NCI-H2107 (cell line): ENCODE results near the gene NNT.
"Not testable (repeated sequence)": the region's sequence is repeated elsewhere in the genome, so short reads cannot be mapped to it uniquely, and the experiment has no call there.

Source experiments
- DNase-seq: peaks from one replicate; lab custom pipeline; 2025; lab: John Stamatoyannopoulos, UW

Gene NNT

DNA sequence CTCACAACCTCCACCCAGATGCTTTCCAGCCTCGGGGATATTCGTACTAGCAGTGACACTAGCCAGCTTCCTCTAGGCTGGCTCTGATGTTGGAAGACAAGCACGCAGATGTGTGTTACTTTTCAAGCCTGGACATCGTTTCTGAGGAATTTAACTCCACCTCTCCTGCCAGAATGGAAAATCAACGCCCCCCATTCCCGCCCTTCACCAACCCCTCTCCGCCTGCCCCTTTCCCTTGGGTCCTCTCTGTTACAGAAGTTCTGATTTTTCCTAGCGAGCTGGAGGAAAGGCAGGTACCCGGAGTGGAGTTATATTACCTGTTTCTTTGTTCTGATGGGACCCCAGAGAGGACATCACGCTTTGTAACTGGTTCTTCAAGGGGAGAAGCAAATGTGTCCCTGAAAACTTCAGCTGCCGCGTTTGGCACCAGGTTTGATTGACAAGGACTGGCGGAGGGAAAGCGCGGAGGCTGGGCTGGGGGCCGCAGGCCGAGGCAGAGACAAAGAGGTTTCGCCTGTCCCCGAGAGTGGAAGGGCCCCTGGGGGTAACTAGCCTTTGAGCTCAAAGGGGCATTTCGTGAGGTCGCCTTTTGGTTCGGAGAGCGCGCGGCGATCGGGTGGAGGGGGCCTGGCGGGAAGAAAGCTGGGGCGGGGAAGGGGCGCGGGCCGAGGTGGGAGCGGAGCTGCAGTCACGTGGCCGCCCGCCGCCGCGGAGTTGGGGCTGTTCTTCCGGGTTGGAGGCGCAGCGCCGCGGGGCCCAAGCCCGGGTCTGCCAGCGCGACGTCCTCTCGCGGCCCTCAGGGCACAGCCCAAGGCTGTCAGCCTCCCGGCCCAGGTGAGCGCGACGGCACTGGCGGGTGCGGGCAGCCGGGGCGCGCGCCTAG lies at the start of gene NNT:
TSS of gene NNT (plus strand) at position 720 of the 883 bp plus-strand sequence. CDS start 6,016 bp downstream, outside the sequence.
- peak; percentile 76 for DNase-seq

DNA sequence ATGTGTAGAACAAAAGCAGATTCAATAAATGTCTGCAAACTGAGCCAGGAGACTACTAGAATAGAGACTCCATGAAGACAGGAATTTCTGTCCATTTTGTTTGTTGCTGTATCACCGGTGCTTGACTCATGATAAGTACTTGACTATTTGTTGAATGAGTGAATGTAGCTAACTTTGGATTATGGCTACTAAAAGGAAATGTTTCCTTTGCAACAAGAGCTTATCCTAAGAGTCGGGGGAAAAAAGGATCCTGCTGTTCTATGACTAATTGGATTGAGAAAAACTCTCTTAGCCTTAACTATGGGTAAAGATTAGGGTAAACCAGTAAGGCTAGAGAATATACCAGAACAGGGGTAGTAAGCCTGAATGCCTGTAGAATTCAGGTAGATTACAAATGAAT lies 49.6 kb upstream of the NNT start:
- DNase-seq, result no peak

DNA sequence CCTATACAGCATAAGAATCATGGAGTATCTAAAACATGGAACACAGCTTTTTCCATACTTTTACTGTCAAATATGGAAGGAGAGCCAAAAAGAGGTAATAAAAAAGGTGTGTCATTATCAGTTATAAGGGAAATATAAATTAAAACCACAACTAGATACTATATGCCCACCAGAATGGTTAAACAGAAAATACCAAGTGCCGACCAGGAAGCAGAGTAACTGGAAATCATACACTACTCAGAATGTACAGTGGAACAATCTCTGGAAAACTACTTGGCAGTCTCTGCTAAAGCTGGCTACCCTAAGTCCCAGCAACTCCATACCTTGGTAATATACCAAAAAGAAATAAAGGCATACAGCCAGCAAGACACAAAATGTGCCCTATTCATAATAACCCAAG lies 48.5 kb upstream of the NNT start:
- no peak for DNase-seq

DNA sequence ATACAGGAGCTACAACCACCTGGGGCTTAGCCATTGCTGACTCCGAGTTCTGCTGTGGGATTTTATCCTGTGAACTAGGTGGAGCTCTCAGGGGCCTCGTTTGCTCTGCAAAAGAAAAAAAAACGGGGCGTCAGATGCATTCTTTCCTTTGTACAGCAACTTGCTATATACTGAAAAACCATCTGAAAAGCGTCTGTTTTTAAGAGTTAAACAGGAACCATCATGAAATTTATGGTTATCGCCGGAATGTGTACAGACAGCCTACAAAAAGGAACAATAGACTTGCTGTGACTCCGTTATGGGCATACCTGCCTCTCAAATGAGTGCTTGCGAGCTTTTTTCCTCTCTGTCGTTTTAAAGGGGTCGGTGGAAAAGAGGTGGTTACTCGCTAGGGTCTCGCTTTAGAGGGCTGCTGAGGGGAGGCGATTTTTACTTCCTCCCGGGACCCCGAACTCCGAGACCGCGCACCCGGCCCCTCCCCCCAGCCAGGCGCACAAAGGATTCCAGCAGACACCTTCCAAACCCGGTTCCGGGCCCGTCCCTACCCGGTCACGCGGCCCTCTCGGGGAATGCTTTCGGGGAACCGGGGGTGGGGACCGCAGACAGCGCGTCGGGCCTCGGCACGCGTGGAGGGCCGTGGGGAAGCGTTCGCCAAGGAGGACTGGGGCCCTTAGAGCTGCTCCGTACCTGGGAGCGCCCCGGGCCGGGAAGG lies 46.9 kb upstream of the NNT start:
- DNase-seq, result peak; percentile 28

DNA sequence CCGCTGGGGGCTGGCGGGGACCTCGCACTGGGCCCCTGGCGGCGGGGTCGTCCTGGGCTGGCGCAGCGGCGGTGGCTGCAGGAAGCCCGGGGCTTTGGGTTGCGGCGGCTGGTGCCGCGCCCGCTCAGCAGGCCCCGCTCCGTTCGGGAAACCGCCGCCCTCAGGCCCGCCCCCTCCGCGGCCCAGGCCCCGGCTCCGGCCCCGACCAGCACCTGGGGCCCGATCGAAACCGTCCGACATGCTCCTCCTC lies 46.4 kb upstream of the NNT start:
- DNase-seq, result not testable (repeated sequence)

DNA sequence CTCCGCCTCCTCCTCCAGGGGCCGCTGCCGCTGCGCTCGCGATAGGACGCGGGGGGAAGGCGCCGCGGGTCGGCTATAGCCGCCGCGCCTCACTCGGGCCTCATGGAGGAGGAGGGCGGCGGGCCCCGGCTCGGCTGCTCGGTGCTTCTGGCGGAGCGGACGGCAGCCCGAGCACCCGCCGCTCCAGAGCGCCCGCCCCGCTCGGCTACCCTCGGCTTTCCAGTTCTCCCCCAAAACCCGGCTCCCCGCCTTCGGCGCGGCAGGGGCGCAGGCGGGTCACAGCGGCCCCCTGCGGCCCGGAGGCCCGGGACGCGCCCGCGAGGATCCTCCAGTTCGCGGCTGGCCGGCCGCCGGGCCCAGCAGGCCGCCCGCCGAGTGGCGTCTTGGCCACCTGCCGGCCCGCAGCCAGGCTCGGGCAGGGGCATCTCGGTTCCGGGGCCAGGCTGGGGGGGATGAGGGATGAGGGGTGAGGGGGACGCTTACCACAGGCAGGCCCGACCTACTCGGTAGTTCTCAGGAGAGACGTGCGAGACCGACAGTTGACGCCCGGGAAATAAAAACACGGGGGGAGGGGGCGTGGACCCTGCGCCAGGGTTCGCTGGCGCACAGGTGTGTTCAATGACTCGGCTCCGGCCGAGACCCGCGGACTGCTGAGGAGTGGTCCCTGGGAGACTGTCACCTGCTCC lies 46.0 kb upstream of the NNT start, which contains the start of gene PAIP1:
TSS of gene PAIP1 (minus strand) at position 221 of the 686 bp plus-strand sequence. CDS start 231 bp downstream, outside the sequence.
- peak; percentile 80 for DNase-seq

DNA sequence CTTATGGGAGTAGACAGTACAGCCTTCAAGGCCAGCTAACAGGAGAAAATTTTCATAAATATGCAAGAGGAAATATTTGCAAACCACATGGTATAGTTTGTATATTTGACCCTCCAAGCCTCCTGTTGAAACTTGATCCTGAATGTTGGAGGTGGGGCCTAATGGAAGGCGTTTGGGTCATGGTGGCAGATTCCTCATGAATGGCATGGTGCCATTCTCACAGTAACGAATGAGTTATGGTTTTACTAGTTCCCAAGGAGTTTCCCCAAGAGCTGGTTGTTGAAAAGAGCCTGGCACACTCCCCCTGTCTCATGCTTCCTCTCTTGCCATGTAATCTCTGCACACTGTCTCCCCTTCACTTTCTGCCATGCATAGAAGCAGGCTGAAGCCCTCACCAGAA lies 42.9 kb upstream of the NNT start:
- DNase-seq, result no peak

DNA sequence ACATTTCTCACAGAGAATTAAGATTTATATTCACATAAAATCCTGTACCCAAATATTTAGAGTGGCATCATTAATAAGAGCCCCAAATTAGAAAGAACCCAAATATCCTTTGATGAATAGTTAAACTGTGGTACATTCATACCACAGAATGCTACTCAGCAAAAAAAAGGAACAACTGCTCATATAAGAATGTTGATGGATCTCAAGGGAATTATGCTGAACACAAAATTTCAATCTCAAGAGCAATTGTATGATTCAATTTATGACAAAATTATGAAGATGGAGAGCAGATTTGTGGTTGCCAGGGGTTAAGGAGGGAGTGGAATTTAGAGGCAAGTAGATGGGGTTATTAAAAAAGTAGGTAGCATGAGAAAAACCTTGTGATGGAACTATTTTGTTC lies 41.6 kb upstream of the NNT start:
- DNase-seq, result no peak

DNA sequence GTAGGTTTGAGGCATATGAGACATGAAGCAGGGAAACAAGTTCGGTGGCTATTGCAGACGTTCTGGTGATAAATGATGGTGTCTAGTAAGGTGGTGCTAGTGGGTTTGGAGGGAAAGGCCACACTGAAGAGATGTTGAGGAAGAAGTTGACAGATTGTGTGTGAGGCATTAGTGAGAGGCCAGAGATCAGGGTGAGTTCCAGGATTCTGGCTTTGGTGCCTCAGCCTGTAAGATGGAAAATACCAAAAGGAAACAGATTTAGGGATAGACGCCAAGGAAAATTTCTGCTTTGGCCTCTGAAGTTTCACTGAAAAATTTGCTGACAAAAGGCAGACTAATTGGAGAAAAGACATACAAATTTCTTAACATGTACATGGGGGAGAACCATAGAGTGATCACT lies 39.7 kb upstream of the NNT start:
- DNase-seq, result no peak

DNA sequence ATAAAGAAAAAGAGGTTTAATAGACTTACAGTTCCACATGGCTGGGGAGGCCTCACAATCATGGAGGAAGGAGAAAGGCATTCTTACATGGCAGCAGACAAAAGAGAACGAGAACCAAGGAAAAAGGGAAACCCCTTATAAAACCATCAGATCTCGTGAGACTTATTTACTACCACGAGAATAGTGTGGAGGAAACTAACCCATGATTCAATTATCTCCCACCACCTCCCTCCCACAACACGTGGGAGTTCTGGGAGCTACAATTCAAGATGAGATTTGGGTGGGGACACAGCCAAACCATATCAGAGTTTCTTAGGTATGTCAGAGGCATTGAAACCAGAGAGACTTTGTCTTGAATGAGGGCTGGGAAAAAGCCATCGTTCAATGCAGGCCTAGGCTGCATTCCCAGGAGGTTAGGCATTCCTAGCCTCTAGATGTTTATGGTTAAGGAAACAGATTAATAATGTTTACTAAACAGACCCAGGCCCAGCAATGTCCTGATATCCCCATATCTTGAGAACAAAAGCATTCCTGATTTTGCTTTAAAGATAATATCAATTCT lies 38.6 kb upstream of the NNT start:
- no peak for DNase-seq

DNA sequence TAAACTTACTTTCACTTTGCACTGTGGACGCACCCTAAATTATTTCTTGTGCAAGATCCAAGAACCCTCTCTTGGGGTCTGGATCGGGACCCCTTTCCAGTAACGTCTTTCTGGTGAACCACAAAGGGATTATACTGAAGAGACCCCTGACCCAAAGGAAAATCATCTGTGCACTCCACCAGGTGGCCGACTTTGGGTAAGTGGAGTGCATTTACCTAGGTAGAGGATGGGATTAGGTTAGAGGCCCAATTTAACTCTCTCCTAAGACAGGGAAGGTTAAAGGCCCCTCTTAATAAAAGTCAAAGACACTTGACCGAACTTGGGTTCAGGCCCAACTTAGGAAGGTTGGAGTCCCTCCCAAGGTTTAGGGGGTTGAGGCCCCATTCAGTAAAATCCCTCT lies 37.9 kb upstream of the NNT start:
- no peak for DNase-seq

DNA sequence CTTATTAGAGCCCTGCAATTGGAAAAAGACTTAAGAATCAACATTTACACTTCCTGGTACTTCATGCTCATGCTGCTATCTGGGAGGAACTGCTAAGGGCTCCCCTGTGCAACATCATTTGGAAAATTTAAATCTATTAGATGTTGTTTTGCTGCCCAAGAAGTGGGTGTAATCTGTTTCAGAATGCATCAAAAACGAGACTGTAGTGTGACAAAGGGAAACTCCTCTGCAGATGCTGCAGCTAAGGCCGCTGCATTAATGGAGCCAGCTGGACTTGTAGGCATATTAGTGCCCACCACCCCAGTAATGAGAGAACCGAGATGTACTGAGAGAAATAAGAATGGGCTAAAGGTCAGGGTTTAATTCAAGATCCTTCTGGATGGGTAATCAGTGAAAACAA lies 35.0 kb upstream of the NNT start:
- DNase-seq, result no peak

DNA sequence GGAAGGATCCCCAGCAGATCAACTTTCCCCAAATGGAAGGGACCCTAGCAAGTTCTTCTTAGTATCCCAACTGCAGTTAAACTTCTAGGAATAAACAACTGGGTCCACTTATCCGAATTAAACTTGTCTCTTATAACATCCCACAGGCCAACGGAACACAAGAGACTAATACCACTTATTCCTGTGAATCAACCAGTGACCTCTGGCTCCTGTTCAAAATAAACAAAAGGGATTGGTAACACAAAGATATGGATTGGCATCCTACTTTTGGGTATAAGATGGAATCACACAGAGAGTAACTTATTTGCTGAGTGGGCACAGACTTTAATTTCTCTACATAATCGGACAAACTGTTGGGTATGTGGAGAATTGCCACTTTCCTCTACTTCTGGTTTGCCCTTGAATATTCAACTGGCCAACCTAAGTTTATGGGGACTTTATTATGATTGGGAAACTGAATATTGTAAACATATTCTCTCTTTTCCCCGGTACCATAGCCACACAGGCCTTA lies 33.7 kb upstream of the NNT start:
- DNase-seq, result no peak

DNA sequence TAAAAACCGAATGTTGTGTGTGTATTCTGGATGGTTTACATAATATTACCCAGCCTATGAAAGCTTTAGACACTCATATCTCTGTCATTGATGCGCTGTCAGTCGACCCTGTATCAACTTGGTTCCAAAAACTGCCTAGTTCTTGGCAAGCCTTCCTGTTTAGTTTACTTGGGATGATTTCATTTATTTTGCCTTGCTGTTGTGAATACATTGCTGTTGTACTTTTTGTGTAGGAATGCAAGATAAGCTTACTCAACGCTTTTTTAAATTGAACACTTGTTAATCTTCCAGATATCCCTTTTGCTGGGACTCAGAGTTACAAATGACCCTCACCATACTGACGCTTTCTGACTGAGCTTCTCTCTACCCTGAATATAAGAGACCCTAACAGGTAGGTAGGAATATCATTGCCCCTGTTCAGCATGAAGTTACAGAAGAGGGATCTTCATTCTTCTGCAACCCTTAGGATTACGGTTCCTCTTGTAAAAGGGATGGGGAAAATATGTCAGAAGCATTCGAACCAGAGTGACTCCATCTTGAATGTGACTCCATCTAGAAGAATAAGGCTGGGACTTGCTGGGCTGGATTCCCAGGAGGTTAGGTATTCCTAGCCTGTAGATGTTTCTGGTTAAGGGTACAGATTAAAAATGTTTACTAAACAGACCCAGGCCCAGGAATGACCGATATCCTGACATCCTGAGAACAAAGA lies 32.4 kb upstream of the NNT start:
- no peak for DNase-seq

DNA sequence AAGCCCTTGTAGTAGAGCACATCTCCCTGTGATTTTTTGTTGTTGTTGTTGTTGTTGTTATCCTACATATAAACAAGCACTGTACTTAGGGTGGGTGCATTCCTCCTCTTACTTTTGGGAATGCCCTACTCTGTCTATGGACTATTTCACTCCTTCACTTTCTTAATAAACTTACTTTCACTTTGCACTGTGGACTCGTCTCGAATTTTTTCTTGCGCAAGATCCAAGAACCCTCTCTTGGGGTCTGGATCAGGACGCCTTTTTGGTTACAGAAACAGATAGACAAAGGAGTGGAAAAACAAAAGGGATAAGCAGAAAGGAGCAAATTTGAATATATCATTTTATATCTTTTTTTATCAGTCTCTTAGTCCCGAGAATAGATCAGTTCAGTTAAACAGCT lies 31.7 kb upstream of the NNT start:
- DNase-seq, result no peak

DNA sequence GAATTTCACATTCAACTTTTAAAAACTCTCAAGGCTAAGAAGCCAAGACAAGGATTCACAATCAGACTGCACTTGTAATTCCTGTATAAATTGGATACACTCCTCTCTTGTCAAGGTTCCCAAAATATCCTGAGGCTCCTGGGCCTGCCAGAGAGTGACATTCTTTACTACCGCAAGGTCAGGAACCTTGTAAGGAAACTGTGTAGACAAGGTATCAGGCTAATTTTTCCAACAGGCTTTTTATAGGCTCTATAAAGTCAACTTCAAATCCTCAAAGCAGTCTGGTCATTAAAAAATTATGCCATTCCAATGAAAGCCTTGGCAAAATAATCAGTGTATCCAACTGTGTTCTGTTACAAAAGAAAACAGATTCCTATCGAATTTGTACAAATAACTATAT lies 30.6 kb upstream of the NNT start:
- DNase-seq, result no peak

DNA sequence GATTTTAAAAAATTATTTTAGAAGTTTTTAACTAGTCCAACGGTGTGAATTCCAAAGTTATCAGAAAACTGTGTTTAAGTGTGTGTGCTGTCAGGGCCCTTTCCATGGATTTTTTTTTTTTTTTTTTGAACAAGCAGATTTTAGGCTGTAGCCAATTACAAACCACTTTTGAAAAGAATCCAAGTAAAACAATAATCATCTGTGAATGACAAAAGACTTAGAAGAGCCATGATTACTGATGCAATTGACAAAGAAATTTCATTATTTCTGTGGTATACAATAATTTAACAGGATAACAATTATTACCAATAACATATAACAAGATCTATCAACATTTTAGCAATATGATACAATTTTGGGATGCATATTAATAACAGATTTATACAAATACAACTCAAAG lies 29.9 kb upstream of the NNT start:
- DNase-seq, result no peak

DNA sequence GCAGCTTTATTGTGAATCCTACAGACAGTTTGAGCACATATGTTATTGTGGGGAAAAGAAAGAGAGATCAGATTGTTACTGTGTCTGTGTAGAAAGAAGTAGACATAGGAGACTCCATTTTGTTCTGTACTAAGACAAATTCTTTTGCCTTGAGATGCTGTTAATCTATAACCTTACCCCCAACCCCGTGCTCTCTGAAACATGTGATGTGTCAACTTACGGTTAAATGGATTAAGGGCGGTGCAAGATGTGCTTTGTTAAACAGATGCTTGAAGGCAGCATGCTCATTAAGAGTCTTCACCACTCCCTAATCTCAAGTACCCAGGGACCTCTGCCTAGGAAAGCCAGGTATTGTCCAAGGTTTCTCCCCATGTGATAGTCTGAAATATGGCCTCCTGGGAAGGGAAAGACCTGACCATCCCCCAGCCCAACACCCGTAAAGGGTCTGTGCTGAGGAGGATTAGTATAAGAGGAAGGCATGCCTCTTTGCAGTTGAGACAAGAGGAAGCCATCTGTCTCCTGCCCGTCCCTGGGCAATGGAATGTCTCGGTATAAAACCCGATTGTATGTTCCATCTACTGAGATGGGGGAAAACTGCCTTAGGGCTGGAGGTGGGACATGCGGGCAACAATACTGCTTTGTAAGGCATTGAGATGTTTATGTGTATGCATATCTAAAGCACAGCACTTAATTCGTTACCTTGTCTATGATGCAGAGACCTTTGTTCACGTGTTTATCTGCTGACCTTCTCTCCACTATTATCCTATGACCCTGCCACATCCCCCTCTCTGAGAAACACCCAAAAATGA lies 22.4 kb upstream of the NNT start:
- not testable (repeated sequence) for DNase-seq

DNA sequence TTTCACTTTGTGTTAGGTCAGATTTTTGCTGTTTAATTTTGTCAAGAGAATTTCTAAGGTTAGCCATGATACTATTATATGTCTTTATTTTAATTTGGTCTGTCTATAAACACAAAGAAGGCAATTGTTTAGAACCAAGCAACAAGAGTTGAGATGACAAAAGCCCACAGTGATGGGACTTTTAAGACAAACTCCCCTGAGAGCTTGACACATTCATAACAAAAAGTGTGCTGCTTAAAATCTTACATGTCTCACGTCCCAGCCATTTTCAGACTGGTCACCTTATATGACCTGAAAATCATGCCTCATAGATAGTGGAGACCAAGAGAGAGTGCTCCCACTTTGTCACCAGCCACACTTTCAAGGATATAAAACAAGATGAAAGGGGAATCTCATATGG lies 21.6 kb upstream of the NNT start:
- DNase-seq, result no peak

DNA sequence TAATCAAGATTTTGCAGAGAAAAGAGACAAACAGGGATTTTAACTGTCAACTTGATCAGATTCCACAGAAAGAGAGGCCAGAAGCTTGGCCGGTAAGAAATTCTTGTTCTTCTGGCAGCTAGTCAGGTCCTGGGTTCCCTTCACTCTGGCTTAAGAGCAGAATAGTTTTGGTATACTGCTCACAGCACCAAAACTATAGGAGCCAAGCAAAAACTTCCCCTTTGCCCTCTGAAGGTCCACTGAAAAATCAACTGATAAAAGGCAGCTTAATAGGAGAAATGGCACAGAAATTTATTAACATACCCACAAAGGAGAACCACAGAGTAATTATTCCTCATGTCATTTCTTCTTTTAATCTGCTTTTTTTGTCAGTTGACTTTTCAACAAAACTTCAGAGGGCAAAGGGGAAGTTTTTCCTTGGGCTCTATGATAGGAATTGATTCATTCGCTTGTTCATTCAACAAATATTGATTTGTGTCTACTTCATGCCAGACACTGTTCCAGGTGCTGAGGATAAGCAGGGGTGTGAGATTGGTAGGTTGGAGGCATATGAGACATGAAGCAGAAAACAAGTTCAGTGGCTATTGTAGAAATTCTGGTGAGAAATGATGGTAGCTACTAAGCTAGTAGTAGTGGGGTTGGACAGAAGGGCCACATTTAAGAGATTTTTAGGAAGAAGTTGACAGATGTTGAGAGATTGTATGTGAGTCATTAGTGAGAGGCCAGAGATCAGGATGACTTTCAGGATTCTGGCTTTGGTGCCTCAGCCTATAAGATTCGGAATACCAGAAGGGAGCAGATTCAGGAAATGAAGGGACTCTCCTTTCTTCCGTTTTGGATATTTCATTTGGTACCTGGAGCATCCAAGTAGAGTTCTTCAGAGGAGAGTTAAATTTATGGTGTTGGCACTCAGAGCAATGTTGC lies 20.6 kb upstream of the NNT start:
- no peak for DNase-seq
